Measurements from ENCODE around the gene CDK6.

The CDK6 gene

GRCh38 chr7:92798517-92799249, 37.7 kb downstream of the CDK6 start:
- H3K36me3 Mint-ChIP-seq, result peaks cover 8% of the 10 kb centered on the region
- H3K27me3 Mint-ChIP-seq, result no peaks in the 10 kb centered on the region
- no peak overlapping the region for H3K27ac Mint-ChIP-seq
- H3K9me3 Mint-ChIP-seq (ENCODE audit: low read depth), result no peaks in the 10 kb centered on the region
- H3K4me1 Mint-ChIP-seq (ENCODE audit: low read depth), result peaks cover 31% of the 10 kb centered on the region
- no peak overlapping the region for H3K4me3 Mint-ChIP-seq

- H3K36me3 Mint-ChIP-seq, result peaks cover 4% of the 10 kb centered on the region
- H3K9me3 Mint-ChIP-seq (ENCODE audit: low read depth), result no peaks in the 10 kb centered on the region
- H3K4me3 Mint-ChIP-seq, result no peak overlapping the region
- H3K4me1 Mint-ChIP-seq (ENCODE audit: low read depth), result peaks cover 34% of the 10 kb centered on the region
- no peak overlapping the region for H3K27ac Mint-ChIP-seq
- H3K27me3 Mint-ChIP-seq, result no peaks in the 10 kb centered on the region
Measured at GRCh38 chr7:92797693-92798092, 38.7 kb downstream of the CDK6 start.

DNA sequence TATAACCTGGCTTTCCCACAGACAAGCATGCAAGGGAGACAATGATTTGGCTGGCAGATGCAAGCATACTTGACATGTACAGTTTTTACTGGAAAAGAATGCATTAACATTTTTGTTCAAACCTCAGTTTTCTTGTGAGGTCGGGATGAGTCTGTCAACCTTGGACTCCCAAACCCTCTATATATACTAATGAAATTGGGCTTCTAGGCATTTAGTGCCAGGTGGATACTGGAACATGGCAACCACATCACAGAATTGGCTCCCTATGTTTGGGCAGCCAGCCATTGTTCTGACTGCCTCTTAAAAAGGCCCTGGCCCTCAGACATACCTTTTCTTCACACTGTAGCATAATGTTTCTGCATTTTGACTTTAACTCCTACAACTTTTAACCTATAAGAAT, 39.1 kb downstream of the CDK6 start:
- no peaks in the 10 kb centered on the region for H3K9me3 Mint-ChIP-seq (ENCODE audit: low read depth)
- no peak overlapping the region for H3K4me3 Mint-ChIP-seq
- no peak overlapping the region for H3K27ac Mint-ChIP-seq
- no peaks in the 10 kb centered on the region for H3K27me3 Mint-ChIP-seq
- H3K4me1 Mint-ChIP-seq (ENCODE audit: low read depth), result peaks cover 37% of the 10 kb centered on the region
- peaks cover 7% of the 10 kb centered on the region for H3K36me3 Mint-ChIP-seq

GRCh38 chr7:92794831-92795230, 41.5 kb downstream of the CDK6 start:
- Mint-ChIP-seq H3K4me3 (no peak overlapping the region), H3K27me3 (no peaks in the 10 kb centered on the region), H3K36me3 (peaks cover 18% of the 10 kb centered on the region), H3K27ac (peak overlapping the region; percentile 41), H3K4me1 (ENCODE audit: low read depth) (peaks cover 51% of the 10 kb centered on the region), H3K9me3 (ENCODE audit: low read depth) (peaks cover 2% of the 10 kb centered on the region)

DNA sequence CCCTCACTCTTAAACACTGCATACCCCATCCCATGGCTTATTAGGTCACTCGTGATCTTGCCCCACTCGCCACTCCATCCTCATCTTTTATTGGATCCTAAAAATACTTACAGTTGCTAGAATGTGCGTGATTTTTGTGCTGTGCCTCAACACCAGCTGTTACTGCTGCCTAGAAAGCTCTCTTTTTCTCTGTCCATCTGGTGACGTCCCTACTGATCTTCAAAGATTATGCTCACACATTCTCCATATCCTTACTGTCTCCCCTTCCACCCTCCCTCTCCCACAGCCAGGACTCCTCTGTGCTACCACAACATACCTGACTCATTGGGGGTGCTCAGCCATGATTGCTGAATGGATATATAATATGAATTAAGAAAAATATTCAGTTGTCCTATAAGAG, 42.0 kb downstream of the CDK6 start:
- peaks cover 3% of the 10 kb centered on the region for H3K9me3 Mint-ChIP-seq (ENCODE audit: low read depth)
- no peaks in the 10 kb centered on the region for H3K27me3 Mint-ChIP-seq
- peaks cover 52% of the 10 kb centered on the region for H3K4me1 Mint-ChIP-seq (ENCODE audit: low read depth)
- H3K27ac Mint-ChIP-seq, result peak overlapping the region; percentile 11
- no peak overlapping the region for H3K4me3 Mint-ChIP-seq
- peaks cover 19% of the 10 kb centered on the region for H3K36me3 Mint-ChIP-seq

GRCh38 chr7:92793656-92794205, 42.6 kb downstream of the CDK6 start:
- peak overlapping the region; percentile 42 for H3K27ac Mint-ChIP-seq
- H3K27me3 Mint-ChIP-seq, result no peaks in the 10 kb centered on the region
- peaks cover 52% of the 10 kb centered on the region for H3K4me1 Mint-ChIP-seq (ENCODE audit: low read depth)
- H3K36me3 Mint-ChIP-seq, result peaks cover 19% of the 10 kb centered on the region
- H3K9me3 Mint-ChIP-seq (ENCODE audit: low read depth), result peaks cover 3% of the 10 kb centered on the region
- no peak overlapping the region for H3K4me3 Mint-ChIP-seq

- H3K36me3 Mint-ChIP-seq, result peaks cover 22% of the 10 kb centered on the region
- H3K9me3 Mint-ChIP-seq (ENCODE audit: low read depth), result peaks cover 8% of the 10 kb centered on the region
- H3K4me3 Mint-ChIP-seq, result no peak overlapping the region
- H3K27me3 Mint-ChIP-seq, result no peaks in the 10 kb centered on the region
- no peak overlapping the region for H3K27ac Mint-ChIP-seq
- peaks cover 59% of the 10 kb centered on the region for H3K4me1 Mint-ChIP-seq (ENCODE audit: low read depth)
Measured at GRCh38 chr7:92790992-92791391, 45.4 kb downstream of the CDK6 start.

DNA sequence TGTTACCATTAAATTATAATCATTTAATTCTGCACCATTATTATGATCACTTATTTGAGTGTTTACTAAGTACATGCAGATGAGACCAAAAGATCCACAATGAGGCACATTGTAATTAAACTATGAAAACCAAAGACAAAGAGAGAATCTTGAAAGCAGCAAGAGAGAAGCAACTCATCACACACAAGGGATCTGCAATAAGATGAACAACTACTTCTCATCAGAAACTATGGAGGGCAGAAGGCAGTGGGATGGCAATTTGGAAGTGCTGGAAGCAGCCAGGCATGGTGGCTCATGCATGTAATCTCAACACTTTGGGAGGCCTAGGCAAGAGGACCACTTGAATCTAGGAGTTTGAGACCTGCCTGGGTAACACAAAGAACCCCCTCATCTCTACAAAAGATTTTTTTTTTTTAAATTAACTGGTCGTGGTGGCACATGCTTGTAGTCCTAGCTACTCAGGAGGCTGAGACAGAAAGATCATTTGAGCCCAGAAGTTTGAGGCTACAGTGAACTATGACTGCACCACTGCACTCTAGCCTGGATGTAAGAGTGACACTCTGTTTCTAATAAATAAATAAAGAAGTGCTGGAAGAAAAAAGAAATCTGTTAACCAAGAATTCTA, 47.7 kb downstream of the CDK6 start:
- Mint-ChIP-seq H3K4me3 (no peak overlapping the region), H3K27ac (peak overlapping the region; percentile 50), H3K4me1 (ENCODE audit: low read depth) (peaks cover 55% of the 10 kb centered on the region)

GRCh38 chr7:92785923-92786322, 50.5 kb downstream of the CDK6 start:
- Mint-ChIP-seq H3K27me3 (no peaks in the 10 kb centered on the region), H3K4me3 (no peak overlapping the region), H3K4me1 (ENCODE audit: low read depth) (peaks cover 59% of the 10 kb centered on the region), H3K27ac (no peak overlapping the region), H3K36me3 (peaks cover 23% of the 10 kb centered on the region), H3K9me3 (ENCODE audit: low read depth) (peaks cover 8% of the 10 kb centered on the region)

More for the DNA sequence above, 47.7 kb downstream of the CDK6 start:
- H3K9me3 Mint-ChIP-seq (ENCODE audit: low read depth), result peaks cover 8% of the 10 kb centered on the region
- H3K27me3 Mint-ChIP-seq, result no peaks in the 10 kb centered on the region
- peaks cover 30% of the 10 kb centered on the region for H3K36me3 Mint-ChIP-seq

- Mint-ChIP-seq H3K27me3 (no peaks in the 10 kb centered on the region), H3K9me3 (ENCODE audit: low read depth) (peaks cover 7% of the 10 kb centered on the region), H3K4me1 (ENCODE audit: low read depth) (peaks cover 55% of the 10 kb centered on the region), H3K4me3 (no peak overlapping the region), H3K27ac (no peak overlapping the region), H3K36me3 (peaks cover 18% of the 10 kb centered on the region)
Measured at GRCh38 chr7:92784935-92785334, 51.4 kb downstream of the CDK6 start.

- H3K36me3 Mint-ChIP-seq, result peaks cover 15% of the 10 kb centered on the region
Measured at GRCh38 chr7:92783260-92784201, 52.8 kb downstream of the CDK6 start.

GRCh38 chr7:92782855-92783254, 53.5 kb downstream of the CDK6 start:
- Mint-ChIP-seq H3K4me1 (ENCODE audit: low read depth) (peaks cover 57% of the 10 kb centered on the region), H3K9me3 (ENCODE audit: low read depth) (no peaks in the 10 kb centered on the region), H3K27me3 (no peaks in the 10 kb centered on the region), H3K4me3 (no peak overlapping the region), H3K27ac (no peak overlapping the region), H3K36me3 (peaks cover 13% of the 10 kb centered on the region)

More at GRCh38 chr7:92783260-92784201, 52.8 kb downstream of the CDK6 start:
- peaks cover 3% of the 10 kb centered on the region for H3K9me3 Mint-ChIP-seq (ENCODE audit: low read depth)
- H3K27ac Mint-ChIP-seq, result no peak overlapping the region
- H3K4me3 Mint-ChIP-seq, result no peak overlapping the region
- no peaks in the 10 kb centered on the region for H3K27me3 Mint-ChIP-seq
- peaks cover 58% of the 10 kb centered on the region for H3K4me1 Mint-ChIP-seq (ENCODE audit: low read depth)

- H3K27me3 Mint-ChIP-seq, result no peaks in the 10 kb centered on the region
- H3K36me3 Mint-ChIP-seq, result peaks cover 13% of the 10 kb centered on the region
- H3K4me3 Mint-ChIP-seq, result no peak overlapping the region
- no peaks in the 10 kb centered on the region for H3K9me3 Mint-ChIP-seq (ENCODE audit: low read depth)
- peaks cover 56% of the 10 kb centered on the region for H3K4me1 Mint-ChIP-seq (ENCODE audit: low read depth)
- no peak overlapping the region for H3K27ac Mint-ChIP-seq
Measured at GRCh38 chr7:92782236-92782635, 54.1 kb downstream of the CDK6 start.

DNA sequence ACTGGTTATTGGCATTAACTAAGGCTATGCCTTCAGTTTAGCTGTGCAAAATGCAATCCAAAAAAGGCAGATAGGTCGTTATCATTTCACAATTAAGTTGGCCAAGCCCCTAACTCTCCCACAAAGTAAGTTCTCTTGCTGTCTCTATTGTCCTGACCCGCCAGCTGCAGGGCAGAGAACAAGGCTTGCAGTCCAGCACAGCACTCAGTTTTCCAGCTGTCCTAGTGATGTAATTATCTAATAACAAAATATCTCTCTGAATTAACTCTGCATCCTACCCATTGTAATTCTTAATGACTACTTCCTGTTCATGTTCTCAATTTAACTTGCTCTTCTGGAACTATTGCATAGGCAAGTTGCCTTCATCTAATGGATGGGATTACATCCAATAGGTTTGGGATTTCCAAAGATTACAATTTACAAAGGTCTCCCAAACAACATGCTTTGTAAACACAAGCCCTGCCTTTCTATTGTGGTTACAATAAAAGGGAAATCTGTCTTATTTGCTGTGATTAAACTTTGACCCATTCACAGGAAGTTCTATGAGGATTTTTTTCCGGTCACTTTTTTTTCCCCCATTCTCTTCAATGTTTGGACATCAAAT, 55.2 kb downstream of the CDK6 start:
- peaks cover 57% of the 10 kb centered on the region for H3K4me1 Mint-ChIP-seq (ENCODE audit: low read depth)

More for the DNA sequence above, 55.2 kb downstream of the CDK6 start:
- Mint-ChIP-seq H3K36me3 (peaks cover 21% of the 10 kb centered on the region), H3K4me3 (no peak overlapping the region), H3K9me3 (ENCODE audit: low read depth) (no peaks in the 10 kb centered on the region), H3K27ac (peak overlapping the region; percentile 54), H3K27me3 (no peaks in the 10 kb centered on the region)

Data from activated naive CD8-positive, alpha-beta T cell (primary cell).